Peyer's patch (tissue), 4 donors: ENCODE measurements around the gene CCT3.

Source experiments
- CTCF ChIP-seq, 6 experiments: fragments of 450-650 bp in 4 of 6; fragments of 200-600 bp in 2 of 6; sonication (generic) in 1 of 6; IDR thresholded peaks; one replicate each; pipeline ENCODE4 v1.5.1; 2017 to 2019; ENCODE audit warnings: antibody characterized with exemption in 6 of 6, mild to moderate bottlenecking in 3 of 6, moderate library complexity in 1 of 6
- POLR2A ChIP-seq, 2 donors: fragments of 450-650 bp; IDR thresholded peaks; one replicate each; pipeline ENCODE4 v1.5.1; 2017; ENCODE audit warnings: antibody characterized with exemption in 2 of 2, mild to moderate bottlenecking in 2 of 2, moderate library complexity in 2 of 2

- TF ChIP-seq CTCF (IDR thresholded peaks at IDR 0.05), result no peak
- no peak for TF ChIP-seq POLR2A (IDR thresholded peaks at IDR 0.05)
Measured at GRCh38 chr1:156386134-156386901, 48.2 kb upstream of the CCT3 start.
